ENCODE results near the gene UBR3.
"Not testable (repeated sequence)": the region's sequence is repeated elsewhere in the genome, so short reads cannot be mapped to it uniquely, and the experiment has no call there.

The UBR3 gene

DNA sequence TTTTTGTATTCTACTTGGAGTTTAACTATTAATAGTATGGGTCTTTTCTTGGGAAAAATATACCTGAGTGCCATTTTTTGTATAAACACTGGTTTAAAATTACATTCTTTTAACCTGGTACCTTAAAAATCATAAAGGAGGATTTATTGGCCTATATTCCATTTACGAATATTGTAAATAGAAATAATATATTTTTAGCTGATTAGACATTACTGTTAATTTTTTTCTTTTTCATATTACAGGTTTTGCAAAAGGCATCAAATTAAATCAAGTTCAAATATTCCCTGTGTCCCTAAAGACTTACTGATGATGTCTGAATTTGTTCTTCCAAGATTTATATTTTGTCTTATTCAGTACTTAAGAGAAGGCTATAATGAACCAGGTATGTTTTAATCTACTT lies 44.7 kb downstream of the UBR3 start:
- DNase-seq, result no peak

- DNase-seq, result no peak
These were observed 50.1 kb downstream of the UBR3 start for GRCh38 chr2:169877398-169877797.

- no peak for DNase-seq
These were observed 59.9 kb downstream of the UBR3 start for GRCh38 chr2:169887120-169887519.

DNA sequence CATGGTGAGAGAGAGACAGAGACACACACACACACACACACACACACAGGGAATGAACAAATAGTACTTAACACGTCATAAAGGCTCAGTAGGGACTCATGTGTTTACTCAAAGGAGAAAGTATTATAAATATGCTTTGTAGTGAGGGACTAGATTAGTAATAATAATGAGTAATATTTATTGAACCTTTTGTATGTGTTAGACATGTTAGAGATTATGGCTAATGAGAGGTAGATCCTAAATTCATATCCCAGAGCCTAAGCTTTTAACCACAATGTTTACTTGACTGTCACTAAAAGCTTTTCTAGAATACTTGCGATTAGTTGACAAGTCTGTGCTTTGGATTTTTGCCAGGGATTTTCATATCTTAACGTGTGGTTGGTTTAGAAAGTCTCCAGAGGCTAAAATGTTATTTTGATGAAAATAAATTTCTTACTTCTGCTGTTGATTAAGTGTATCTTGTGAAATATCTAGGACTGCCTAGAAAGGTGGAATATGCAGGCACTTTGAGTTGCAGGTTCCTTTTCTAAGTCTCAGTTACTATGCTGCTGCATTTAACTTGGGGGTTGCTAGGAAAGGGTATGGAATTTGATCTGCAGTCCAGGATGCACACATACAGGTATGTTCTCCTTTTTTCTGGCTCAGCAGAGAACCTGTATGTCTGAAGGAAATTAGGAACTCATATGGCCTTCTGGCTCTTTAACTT lies 64.5 kb downstream of the UBR3 start:
- DNase-seq, result peak; percentile 41

- DNase-seq, result no peak
These were observed 65.7 kb downstream of the UBR3 start for GRCh38 chr2:169892951-169893350.

DNA sequence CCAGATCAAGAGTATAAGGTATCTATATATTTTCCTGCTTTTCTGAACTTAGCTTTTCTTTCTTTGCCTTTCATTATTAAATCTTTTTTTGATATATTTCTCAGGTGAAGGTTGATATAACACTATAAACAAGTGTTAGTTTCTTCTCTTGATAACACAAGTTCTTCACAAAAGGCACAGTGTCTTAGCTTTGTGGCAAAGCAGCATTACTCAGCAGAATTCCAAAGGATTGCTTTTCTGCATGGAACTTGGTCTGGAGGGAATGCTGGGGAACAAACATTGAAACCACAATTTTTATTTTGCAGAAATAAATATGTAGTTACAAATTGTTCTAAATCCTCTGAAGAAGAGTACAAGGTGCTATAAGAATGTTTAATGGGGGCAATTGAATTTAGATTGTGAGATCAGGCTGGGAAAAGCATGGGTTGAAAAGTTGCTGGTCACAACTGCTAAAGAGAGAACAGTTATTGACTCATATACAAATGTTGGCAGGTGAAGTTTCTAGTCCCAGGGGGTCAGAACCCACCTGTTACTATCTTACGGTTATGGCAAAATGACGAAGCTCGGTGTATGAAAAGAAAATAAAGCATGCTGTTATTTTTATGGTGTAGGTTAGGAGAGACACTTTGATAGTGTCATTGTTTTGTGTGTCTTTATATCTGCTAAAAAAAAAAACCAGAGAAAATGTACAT lies 68.2 kb downstream of the UBR3 start:
- no peak for DNase-seq

- DNase-seq, result no peak
These were observed 70.6 kb downstream of the UBR3 start for GRCh38 chr2:169897834-169898233.

DNA sequence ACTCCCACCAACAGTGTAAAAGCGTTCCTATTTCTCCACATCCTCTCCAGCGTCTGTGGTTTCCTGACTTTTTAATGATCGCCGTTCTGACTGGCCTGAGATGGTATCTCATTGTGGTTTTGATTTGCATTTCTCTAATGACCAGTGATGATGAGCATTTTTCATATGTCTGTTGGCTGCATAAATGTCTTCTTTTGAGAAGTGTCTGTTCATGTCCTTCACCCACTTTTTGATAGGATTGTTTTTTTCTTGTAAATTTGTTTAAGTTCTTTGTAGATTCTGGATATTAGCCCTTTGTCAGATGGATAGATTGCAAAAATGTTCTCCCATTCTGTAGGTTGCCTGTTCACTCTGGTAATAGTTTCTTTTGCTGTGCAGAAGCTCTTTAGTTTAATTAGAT lies 72.8 kb downstream of the UBR3 start:
- DNase-seq, result not testable (repeated sequence)

GRCh38 chr2:169900686-169901085 lies 73.4 kb downstream of the UBR3 start:
- no peak for DNase-seq

- DNase-seq, result no peak
These were observed 79.5 kb downstream of the UBR3 start for GRCh38 chr2:169906731-169907130.

DNA sequence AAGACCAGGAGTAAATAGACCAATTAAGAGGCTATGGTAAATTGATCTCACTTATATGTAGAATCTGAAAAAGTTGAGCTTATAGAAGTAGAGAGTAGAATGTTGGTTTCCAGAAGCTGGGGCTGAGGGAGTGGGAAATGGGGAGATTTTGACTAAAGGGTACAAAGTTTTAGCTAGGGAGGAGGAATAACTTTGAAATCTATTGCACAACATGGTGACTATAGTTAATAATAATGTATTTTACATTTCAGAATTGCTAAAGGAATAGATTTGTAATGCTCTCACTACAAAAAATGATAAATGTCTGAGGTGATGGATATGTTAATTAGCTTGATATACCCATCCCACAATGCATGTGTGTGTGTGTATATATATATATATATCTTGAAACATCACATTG lies 82.1 kb downstream of the UBR3 start:
- no peak for DNase-seq

GRCh38 chr2:169910109-169910799 lies 83.0 kb downstream of the UBR3 start:
- DNase-seq, result no peak

DNA sequence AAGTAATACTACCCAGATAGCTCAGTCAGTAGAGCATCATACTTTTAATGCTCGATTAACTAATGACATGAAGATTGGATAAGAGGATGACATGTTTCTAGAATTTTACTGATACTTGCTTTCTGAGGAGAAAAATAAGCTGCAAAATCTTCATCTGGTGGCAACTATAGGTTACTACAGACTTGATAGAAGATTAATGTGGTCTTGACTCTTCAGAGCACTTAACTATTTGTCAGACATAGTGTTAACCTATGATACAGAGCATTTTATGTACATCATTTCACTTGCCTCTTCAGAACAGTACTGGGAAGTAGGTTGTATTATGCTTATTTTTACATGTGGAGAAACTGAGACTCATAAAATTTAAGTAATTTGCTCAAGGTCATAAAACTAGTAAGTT lies 83.9 kb downstream of the UBR3 start:
- no peak for DNase-seq

DNA sequence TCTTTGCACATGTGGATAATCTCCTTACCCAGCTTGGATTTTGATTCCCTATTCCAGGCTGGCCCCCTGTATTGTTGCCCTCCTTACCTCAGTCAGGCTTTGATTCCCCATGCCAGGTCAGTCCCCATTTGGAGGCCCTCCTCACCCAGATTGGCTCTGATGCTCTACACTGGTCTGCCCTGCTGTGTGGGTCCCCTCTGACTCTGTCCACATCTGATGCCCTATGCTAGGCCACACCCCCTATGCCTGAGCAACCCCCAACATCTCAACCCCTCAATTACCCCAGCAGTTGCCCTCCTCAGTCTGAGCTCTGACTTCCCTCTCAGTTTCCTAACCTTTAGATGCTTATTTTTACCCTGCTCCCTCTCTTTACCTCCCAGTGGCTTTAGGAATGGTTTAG lies 89.4 kb downstream of the UBR3 start:
- no peak for DNase-seq

DNA sequence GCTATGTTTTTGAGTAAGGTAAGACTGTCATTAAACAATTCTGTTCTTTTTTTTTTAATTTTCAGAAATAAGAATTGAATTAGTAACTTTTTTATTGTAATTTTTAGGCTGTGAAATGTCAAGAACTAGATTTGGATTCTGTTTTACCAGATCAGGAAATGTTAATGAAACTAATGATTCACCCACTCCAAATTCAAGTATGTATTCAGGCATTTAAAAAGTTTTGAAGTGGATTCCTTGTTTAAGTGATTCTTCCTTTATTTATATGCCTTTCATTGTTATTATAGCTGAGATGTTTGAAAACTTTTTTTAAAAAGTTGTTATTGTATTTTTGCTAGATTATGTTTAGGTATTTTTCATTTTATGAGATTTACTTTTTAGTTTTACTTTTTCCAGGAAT lies 96.7 kb downstream of the UBR3 start:
- no peak for DNase-seq

- no peak for DNase-seq
These were observed 98.7 kb downstream of the UBR3 start for GRCh38 chr2:169925968-169926367.

DNA sequence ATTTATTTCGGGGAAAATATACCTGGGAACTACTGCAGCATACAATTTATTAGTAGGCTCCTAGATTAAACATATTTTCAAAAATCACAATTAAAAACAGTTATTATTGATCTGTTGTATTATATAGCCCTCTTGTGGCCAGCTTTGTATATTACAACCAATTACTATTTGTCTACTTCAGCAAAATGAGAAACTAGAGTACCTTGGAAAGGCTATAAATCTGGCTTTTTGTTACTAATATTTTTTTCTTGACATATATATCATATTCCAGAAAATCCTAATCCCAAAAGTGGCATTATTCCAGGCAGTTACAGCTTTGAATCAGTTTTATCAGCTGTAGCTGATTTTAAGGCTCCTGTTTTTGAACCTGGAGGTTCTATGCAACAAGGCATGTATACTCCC lies 101.2 kb downstream of the UBR3 start:
- peak; percentile 25 for DNase-seq

DNA sequence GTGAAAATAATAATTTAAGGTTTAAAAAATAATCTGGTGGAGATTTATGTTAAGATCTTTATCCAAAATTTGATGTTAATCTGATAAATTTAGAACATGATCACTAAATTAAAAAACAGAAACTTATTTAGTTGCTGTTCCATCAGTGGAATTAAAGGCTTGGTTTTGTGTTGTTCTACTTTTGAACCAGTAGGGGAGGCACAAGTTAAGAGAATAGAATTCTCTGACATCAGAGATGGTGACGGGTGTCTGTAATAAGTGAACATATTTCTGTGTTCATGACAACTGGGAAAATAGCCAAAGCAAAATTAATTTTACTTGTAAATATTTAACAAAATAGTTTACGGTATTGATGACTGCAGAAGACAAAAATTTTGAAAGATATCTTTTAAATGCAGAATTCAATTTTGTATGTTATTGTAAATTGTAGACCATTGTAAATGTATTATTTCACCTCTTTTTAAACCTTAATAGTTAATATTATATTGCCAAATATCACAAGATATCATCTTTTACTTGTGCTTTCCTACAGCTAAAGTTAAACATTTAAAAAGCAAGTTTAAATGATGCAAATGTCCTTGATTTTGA lies 106.0 kb downstream of the UBR3 start:
- peak; percentile 25 for DNase-seq

DNA sequence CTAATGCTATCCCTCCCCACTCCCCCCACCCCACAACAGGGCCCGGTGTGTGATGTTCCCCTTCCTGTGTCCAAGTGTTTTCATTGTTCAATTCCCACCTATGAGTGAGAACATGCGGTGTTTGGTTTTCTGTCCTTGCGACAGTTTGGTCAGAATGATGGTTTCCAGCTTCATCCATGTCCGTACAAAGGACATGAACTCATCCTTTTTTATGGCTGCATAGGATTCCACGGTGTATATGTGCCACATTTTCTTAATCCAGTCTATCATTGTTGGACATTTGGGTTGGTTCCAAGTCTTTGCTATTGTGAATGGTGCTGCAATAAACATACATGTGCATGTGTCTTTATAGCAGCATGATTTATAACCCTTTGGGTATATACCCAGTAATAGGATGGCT lies 109.4 kb downstream of the UBR3 start:
- not testable (repeated sequence) for DNase-seq

GRCh38 chr2:169945515-169945914 lies 118.3 kb downstream of the UBR3 start:
- no peak for DNase-seq

DNA sequence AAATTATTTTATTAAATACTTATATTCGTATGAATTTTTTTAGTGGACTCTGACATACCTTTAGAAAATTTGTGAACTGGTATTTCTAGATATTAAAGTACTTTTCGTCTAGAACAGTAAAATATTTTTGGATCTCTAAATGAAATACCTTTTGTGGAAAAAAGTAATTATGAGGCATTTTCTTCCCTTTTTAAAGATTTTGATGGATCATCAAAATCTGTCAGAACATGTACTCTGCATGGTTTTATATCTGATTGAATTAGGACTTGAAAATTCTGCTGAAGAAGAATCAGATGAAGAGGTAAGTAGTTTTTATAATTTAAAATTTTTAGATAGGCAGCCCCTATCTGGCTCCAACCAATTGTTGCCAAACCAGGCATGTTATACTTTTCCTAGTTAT lies 118.8 kb downstream of the UBR3 start:
- no peak for DNase-seq

GRCh38 chr2:169946546-169946945 lies 119.3 kb downstream of the UBR3 start:
- no peak for DNase-seq

DNA sequence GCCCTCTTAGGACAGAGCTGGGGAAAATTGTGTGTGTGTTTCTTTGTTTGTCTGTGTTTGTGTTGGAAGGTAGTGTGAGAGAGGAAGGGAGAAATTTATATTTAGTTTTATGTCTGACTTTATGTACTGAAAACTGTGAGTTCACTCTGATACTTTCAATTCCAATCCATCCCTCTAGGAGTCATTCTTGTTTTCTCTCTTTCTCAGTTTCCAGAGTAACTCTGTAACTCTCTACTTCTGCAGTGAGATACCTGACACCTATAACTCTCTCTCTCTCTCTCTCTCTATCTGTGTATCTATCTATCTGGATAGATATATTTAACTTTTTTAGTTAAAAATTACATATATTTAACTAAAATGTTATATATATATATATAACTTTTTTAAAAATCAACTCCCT lies 128.7 kb downstream of the UBR3 start:
- DNase-seq, result no peak

- DNase-seq, result not testable (repeated sequence)
These were observed 130.0 kb downstream of the UBR3 start for GRCh38 chr2:169957219-169957618.
